AG04449 (cell line): ENCODE results near the gene FOXF1.

Experiments
- CTCF ChIA-PET: fragments of 350-600 bp; formaldehyde crosslinking; extraction: SDS; loops from one replicate; lab custom pipeline; 2021; ENCODE audit warnings: antibody characterized with exemption; lab: Yijun Ruan, JAX
- POLR2A ChIA-PET: fragments of 400-600, 350-600 bp; formaldehyde crosslinking; extraction: SDS; loops from one replicate; lab custom pipeline; 2020; ENCODE audit warnings: antibody characterized with exemption, inconsistent platforms; lab: Yijun Ruan, JAX
- DNase-seq: peaks from one replicate; pipeline ENCODE4 v3.0.0-alpha.2; 2010; ENCODE audit warnings: low read depth, low spot score
- H3K4me3 ChIP-seq: 2 replicates; pipeline ENCODE4 v1.5.1; 2011; ENCODE audit warnings: low read depth, mild to moderate bottlenecking, control low read depth, low read length
- CTCF ChIP-seq: IDR thresholded peaks from one replicate; pipeline ENCODE4 v1.5.1; 2011; ENCODE audit warnings: mild to moderate bottlenecking, moderate library complexity, low read length, control low read depth, inconsistent platforms; ENCODE audit not compliant: insufficient read depth; ENCODE audit errors: missing control alignments

Gene FOXF1

GRCh38 chr16:86527366-86527765 is 17.0 kb downstream of the FOXF1 start:
- no peak for TF ChIP-seq CTCF
- ChIA-PET CTCF (interaction anchor here (0.9 to 16.8 kb wide), 5 partner anchors 10 to 708 kb away, joined by 3 to 685 read pairs (median 5); no protein-coding TSS in a partner anchor), POLR2A (no interaction called here)
- DNase-seq: no peak
- no peak overlapping the region for H3K4me3 ChIP-seq

GRCh38 chr16:86528061-86528929 is 18.0 kb downstream of the FOXF1 start:
- DNase-seq: no peak
- H3K4me3 ChIP-seq: no peak overlapping the region
- ChIA-PET CTCF (interaction anchor here (0.9 to 16.8 kb wide), 4 partner anchors 11 to 707 kb away, joined by 3 to 685 read pairs (median 20); no protein-coding TSS in a partner anchor), POLR2A (interaction anchor here (0.5 to 0.7 kb wide), 2 partner anchors 759 to 760 kb away, joined by 3 to 4 read pairs; no protein-coding TSS in a partner anchor)
- TF ChIP-seq CTCF: no peak

GRCh38 chr16:86529160-86529559 is 18.8 kb downstream of the FOXF1 start:
- TF ChIP-seq CTCF: no peak
- no peak overlapping the region for H3K4me3 ChIP-seq
- DNase-seq: no peak
- CTCF ChIA-PET: interaction anchor here (0.8 to 16.8 kb wide), 3 partner anchors 9 to 454 kb away, joined by 3 to 685 read pairs (median 35); no protein-coding TSS in a partner anchor
- POLR2A ChIA-PET: no interaction called here

GRCh38 chr16:86530251-86531190 is 20.2 kb downstream of the FOXF1 start:
- TF ChIP-seq CTCF: no peak
- H3K4me3 ChIP-seq: no peak overlapping the region
- ChIA-PET CTCF (interaction anchor here (4.2 to 16.8 kb wide), 2 partner anchors 12 to 455 kb away, joined by 54 to 685 read pairs; no protein-coding TSS in a partner anchor), POLR2A (no interaction called here)
- DNase-seq: no peak

GRCh38 chr16:86531191-86531545 is 20.8 kb downstream of the FOXF1 start:
- no peak for DNase-seq
- POLR2A ChIA-PET: no interaction called here
- no peak for TF ChIP-seq CTCF
- H3K4me3 ChIP-seq: no peak overlapping the region
- CTCF ChIA-PET: interaction anchor here (1.0 to 16.8 kb wide), 3 partner anchors 13 to 458 kb away, joined by 3 to 685 read pairs (median 54); no protein-coding TSS in a partner anchor
